HCT116 (cell line): ENCODE measurements around the gene DHRS7B. TPM values are rescaled to one million over a fixed set of nuclear protein-coding genes. Genes with fewer than 3 reads are reported as not detected.

ENCODE experiments used
- ATAC-seq: fragments of 200-7000 bp; cut with Tn5 transposase; 2 replicates; pipeline ENCODE4 v1.9.1; 2020; ENCODE audit warnings: mild to moderate bottlenecking, moderate library complexity
- BruUV-seq: library from RNA; stranded (reverse); fragments of 400-500 nt; replicated peaks from 2 replicates; lab custom pipeline; 2021; lab: Mats Ljungman, UMichigan
- CTCF ChIA-PET: fragments of 300-600 bp; sonication (Branson Sonifier 250); formaldehyde crosslinking; loops from one replicate; lab custom pipeline; 2021; ENCODE audit warnings: antibody characterized with exemption; lab: Charles Lee
- POLR2A ChIA-PET: fragments of 300-600, 350-600 bp; sonication (Branson Sonifier 250); formaldehyde crosslinking; loops from one replicate; lab custom pipeline; 2021; ENCODE audit warnings: antibody characterized with exemption; lab: Charles Lee
- RAD21 ChIA-PET, 2 experiments: fragments of 300-600 bp; sonication (Branson Sonifier 250); formaldehyde crosslinking; loops; one replicate each; lab custom pipeline; 2023; ENCODE audit warnings: low total read pairs in 2 of 2; ENCODE audit not compliant: uncharacterized antibody in 2 of 2, unreplicated experiment in 2 of 2, low non-redundant PET in 1 of 2; lab: Charles Lee
- DNase-seq: peaks from one replicate; pipeline ENCODE4 v3.0.0-alpha.2; 2010; ENCODE audit warnings: low read depth, low spot score
- H2AFZ ChIP-seq: fragments of 200-600 bp; shearing (Covaris generic), sonication (generic); 2 replicates; pipeline ENCODE4 v1.6.1; 2017; ENCODE audit warnings: low read depth, mixed run types, mixed read lengths, antibody characterized with exemption, low read length; ENCODE audit not compliant: poor library complexity, severe bottlenecking
- H3K27ac ChIP-seq: 2 replicates; pipeline ENCODE4 v1.5.1; 2012; ENCODE audit warnings: low read depth, low read length
- H3K27me3 ChIP-seq: fragments of 200-600 bp; sonication (generic); 2 replicates; pipeline ENCODE4 v1.6.1; 2016; ENCODE audit warnings: mixed run types, low read length, mixed read lengths; ENCODE audit not compliant: insufficient read depth
- H3K36me3 ChIP-seq, 2 experiments: fragments of 200-500 bp in 1 of 2; fragments of 200-600 bp in 1 of 2; sonication (Bioruptor generic) in 1 of 2; sonication (generic) in 1 of 2; 2 replicates each; pipeline versions ENCODE4 v1.5.1 to v1.6.1; 2014 to 2016; ENCODE audit warnings: low read length in 2 of 2, inconsistent platforms in 1 of 2, mixed read lengths in 1 of 2, mixed run types in 1 of 2; ENCODE audit not compliant: insufficient read depth in 2 of 2, control insufficient read depth in 1 of 2
- H3K4me1 ChIP-seq, 2 experiments: fragments of 200-600 bp in 1 of 2; sonication (generic) in 1 of 2; 2 replicates each; pipeline versions ENCODE4 v1.5.1 to v1.6.1; 2012 to 2017; ENCODE audit warnings: low read length in 2 of 2, inconsistent platforms in 1 of 2, mild to moderate bottlenecking in 1 of 2, mixed read lengths in 1 of 2, mixed run types in 1 of 2, moderate library complexity in 1 of 2; ENCODE audit not compliant: insufficient read depth in 2 of 2, control insufficient read depth in 1 of 2
- H3K4me2 ChIP-seq: fragments of 200-600 bp; sonication (generic); 2 replicates; pipeline ENCODE4 v1.6.1; 2017; ENCODE audit warnings: mixed run types, low read length, mixed read lengths
- H3K4me3 ChIP-seq, 2 experiments: fragments of 200-600 bp in 1 of 2; sonication (generic) in 1 of 2; replicated peaks in 1 of 2; 2 replicates each; pipeline ENCODE4 v1.5.1; 2011 to 2016; ENCODE audit warnings: low read length in 2 of 2, control low read depth in 1 of 2, low read depth in 1 of 2, mild to moderate bottlenecking in 1 of 2, mixed read lengths in 1 of 2, mixed run types in 1 of 2
- H3K79me2 ChIP-seq: fragments of 200-600 bp; sonication (generic); 2 replicates; pipeline ENCODE4 v1.6.1; 2017; ENCODE audit warnings: mild to moderate bottlenecking, mixed run types, low read length, moderate library complexity, mixed read lengths; ENCODE audit not compliant: insufficient read depth
- H3K9ac ChIP-seq: fragments of 200-600 bp; sonication (generic); 2 replicates; pipeline ENCODE4 v1.6.1; 2016; ENCODE audit warnings: low read length, mixed read lengths
- H3K9me2 ChIP-seq: fragments of 200-600 bp; sonication (generic), shearing (Covaris generic); 2 replicates; pipeline ENCODE4 v1.6.1; 2017; ENCODE audit warnings: mixed run types, mild to moderate bottlenecking, moderate library complexity; ENCODE audit not compliant: insufficient read depth
- H3K9me3 ChIP-seq, 2 experiments: fragments of 200-500 bp in 1 of 2; fragments of 200-600 bp in 1 of 2; sonication (Bioruptor generic) in 1 of 2; sonication (generic) in 1 of 2; 2 replicates each; pipeline ENCODE4 v1.6.1; 2014 to 2017; ENCODE audit warnings: low read length in 2 of 2, mixed read lengths in 2 of 2, inconsistent platforms in 1 of 2, low read depth in 1 of 2, mild to moderate bottlenecking in 1 of 2, mixed run types in 1 of 2, moderate library complexity in 1 of 2; ENCODE audit not compliant: control insufficient read depth in 1 of 2, insufficient read depth in 1 of 2
- H4K20me1 ChIP-seq: fragments of 200-600 bp; sonication (generic), shearing (Covaris generic); 2 replicates; pipeline ENCODE4 v1.6.1; 2017; ENCODE audit warnings: mixed run types, mild to moderate bottlenecking, moderate library complexity; ENCODE audit not compliant: insufficient read depth
- ATF3 ChIP-seq: IDR thresholded peaks from 2 replicates; pipeline ENCODE4 v1.6.1; 2012
- EGR1 ChIP-seq: IDR thresholded peaks from 2 replicates; pipeline ENCODE4 v1.6.1; 2012; ENCODE audit warnings: low read depth
- ELF1 ChIP-seq: IDR thresholded peaks from 2 replicates; pipeline ENCODE4 v1.6.1; 2012; ENCODE audit warnings: low read depth, borderline replicate concordance
- EZH2 ChIP-seq: fragments of 200-600 bp; sonication (generic); IDR thresholded peaks from 2 replicates; pipeline ENCODE4 v1.6.1; 2017; ENCODE audit warnings: antibody characterized with exemption, mixed run types
- EZH2phosphoT487 ChIP-seq: fragments of 200-600 bp; IDR thresholded peaks from 2 replicates; pipeline ENCODE4 v1.6.1; 2018; ENCODE audit warnings: antibody characterized with exemption, borderline replicate concordance
- POLR2AphosphoS5 ChIP-seq: IDR thresholded peaks from 2 replicates; pipeline ENCODE4 v1.6.1; 2011; ENCODE audit warnings: mild to moderate bottlenecking, low read depth, low read length, moderate library complexity
- RAD21 ChIP-seq: IDR thresholded peaks from 2 replicates; pipeline ENCODE4 v1.6.1; 2012; ENCODE audit warnings: low read depth, mild to moderate bottlenecking
- SIN3A ChIP-seq: IDR thresholded peaks from 2 replicates; pipeline ENCODE4 v1.6.1; 2012; ENCODE audit warnings: low read depth
- SRF ChIP-seq: IDR thresholded peaks from 2 replicates; pipeline ENCODE4 v1.6.1; 2012; ENCODE audit warnings: low read depth
- TCF7L2 ChIP-seq: IDR thresholded peaks from 2 replicates; pipeline ENCODE4 v1.7.0; 2011; ENCODE audit warnings: borderline replicate concordance, inconsistent platforms; ENCODE audit not compliant: insufficient read depth, insufficient read length; ENCODE audit errors: extremely low read depth
- YY1 ChIP-seq: IDR thresholded peaks from 2 replicates; pipeline ENCODE4 v1.6.1; 2011; ENCODE audit warnings: low read length, low read depth, moderate library complexity, mild to moderate bottlenecking; ENCODE audit not compliant: insufficient replicate concordance; ENCODE audit errors: extremely low read depth
- ZBTB33 ChIP-seq: IDR thresholded peaks from 2 replicates; pipeline ENCODE4 v1.6.1; 2011; ENCODE audit warnings: mild to moderate bottlenecking, low read length, moderate library complexity; ENCODE audit not compliant: insufficient replicate concordance; ENCODE audit errors: extremely low read depth
- ZNF274 ChIP-seq: fragments of 200-500 bp; sonication (Bioruptor generic); IDR thresholded peaks from 2 replicates; pipeline ENCODE4 v1.6.1; 2014; ENCODE audit warnings: mild to moderate bottlenecking, low read depth, low read length, inconsistent platforms
- intact Hi-C: fragments of 100-400 bp; cut with micrococcal nuclease; formaldehyde crosslinking; loops from 2 replicates; pipeline ENCODE4 v1.10.0; 2022
- total RNA-seq: library from RNA; stranded (reverse); gene quantifications from one replicate; pipeline ENCODE4 v1.2.1, GENCODE V29; 2021; ENCODE audit not compliant: unreplicated experiment
- TF ChIP-seq, protein P1 (sequence below): IDR thresholded peaks from 2 replicates; pipeline ENCODE4 v1.6.1; 2012
- TF ChIP-seq, protein P2 (sequence below), 3 experiments: fragments of 200-600 bp in 1 of 3; sonication (generic) in 1 of 3; IDR thresholded peaks in 2 of 3; conservative IDR thresholded peaks in 1 of 3; 2 replicates each; pipeline ENCODE4 v1.5.1; 2012 to 2017; ENCODE audit warnings: low read depth in 2 of 3, low read length in 2 of 3, antibody characterized with exemption in 1 of 3, borderline replicate concordance in 1 of 3, control low read depth in 1 of 3, mild to moderate bottlenecking in 1 of 3, mixed read lengths in 1 of 3, mixed run types in 1 of 3, moderate library complexity in 1 of 3; ENCODE audit not compliant: insufficient read depth in 1 of 3

Gene DHRS7B
- total RNA-seq, 1 experiment from 2014 or later: 19.6 TPM

DNA sequence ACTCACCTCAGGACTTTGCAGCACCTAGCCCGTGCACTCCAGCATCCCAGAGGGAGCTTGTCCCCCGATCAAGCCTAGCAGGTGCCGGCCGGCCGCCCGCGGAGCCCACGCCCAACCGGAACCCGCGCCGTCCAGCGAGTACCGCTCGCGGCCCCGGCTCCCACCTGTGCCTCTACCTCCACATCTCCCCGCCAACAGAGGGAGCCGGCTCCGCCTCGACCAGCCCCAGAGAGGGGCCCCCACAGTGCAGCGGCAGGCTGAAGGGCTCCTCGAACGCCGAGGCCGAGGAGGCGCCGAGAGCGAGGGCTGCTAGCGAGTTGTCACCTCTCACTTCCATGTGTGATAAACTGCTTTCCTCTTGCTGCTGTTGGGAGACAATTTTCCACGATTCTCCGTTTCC, 41.1 kb upstream of the DHRS7B start:
- intact Hi-C loops: no loop called here
- no peaks in the 10 kb centered on the region for H3K79me2 ChIP-seq
- ChIA-PET CTCF (no interaction called here), POLR2A (no interaction called here), RAD21 (no interaction called here)
- no peaks in the 10 kb centered on the region for H3K27me3 ChIP-seq
- no peak for TF ChIP-seq EZH2phosphoT487
- no peak for TF ChIP-seq EZH2
- TF ChIP-seq TCF7L2: no peak
- TF ChIP-seq, protein P1, sequence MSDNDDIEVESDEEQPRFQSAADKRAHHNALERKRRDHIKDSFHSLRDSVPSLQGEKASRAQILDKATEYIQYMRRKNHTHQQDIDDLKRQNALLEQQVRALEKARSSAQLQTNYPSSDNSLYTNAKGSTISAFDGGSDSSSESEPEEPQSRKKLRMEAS: no peak
- no peak for TF ChIP-seq ATF3
- TF ChIP-seq YY1: no peak
- no peak for TF ChIP-seq ZNF274
- no peak for TF ChIP-seq ELF1
- no peak for TF ChIP-seq ZBTB33
- TF ChIP-seq RAD21: no peak
- TF ChIP-seq POLR2AphosphoS5: no peak
- TF ChIP-seq EGR1: no peak
- TF ChIP-seq SRF: no peak
- TF ChIP-seq, protein P2, sequence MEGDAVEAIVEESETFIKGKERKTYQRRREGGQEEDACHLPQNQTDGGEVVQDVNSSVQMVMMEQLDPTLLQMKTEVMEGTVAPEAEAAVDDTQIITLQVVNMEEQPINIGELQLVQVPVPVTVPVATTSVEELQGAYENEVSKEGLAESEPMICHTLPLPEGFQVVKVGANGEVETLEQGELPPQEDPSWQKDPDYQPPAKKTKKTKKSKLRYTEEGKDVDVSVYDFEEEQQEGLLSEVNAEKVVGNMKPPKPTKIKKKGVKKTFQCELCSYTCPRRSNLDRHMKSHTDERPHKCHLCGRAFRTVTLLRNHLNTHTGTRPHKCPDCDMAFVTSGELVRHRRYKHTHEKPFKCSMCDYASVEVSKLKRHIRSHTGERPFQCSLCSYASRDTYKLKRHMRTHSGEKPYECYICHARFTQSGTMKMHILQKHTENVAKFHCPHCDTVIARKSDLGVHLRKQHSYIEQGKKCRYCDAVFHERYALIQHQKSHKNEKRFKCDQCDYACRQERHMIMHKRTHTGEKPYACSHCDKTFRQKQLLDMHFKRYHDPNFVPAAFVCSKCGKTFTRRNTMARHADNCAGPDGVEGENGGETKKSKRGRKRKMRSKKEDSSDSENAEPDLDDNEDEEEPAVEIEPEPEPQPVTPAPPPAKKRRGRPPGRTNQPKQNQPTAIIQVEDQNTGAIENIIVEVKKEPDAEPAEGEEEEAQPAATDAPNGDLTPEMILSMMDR (IDR thresholded peaks at IDR 0.05 in 2 of 3, conservative IDR thresholded peaks at IDR 0.05 in 1 of 3; ENCODE audit: borderline replicate concordance in 1 of 3, insufficient read depth in 1 of 3, low read depth in 2 of 3, low read length in 2 of 3): no peak
- TF ChIP-seq SIN3A: no peak
- no peak overlapping the region for H3K27ac ChIP-seq
- no peaks in the 10 kb centered on the region for H3K9me2 ChIP-seq
- no peak overlapping the region for H3K9ac ChIP-seq
- ATAC-seq (no peak), DNase-seq (no peak)
- no peaks in the 10 kb centered on the region for H3K9me3 ChIP-seq
- no peak overlapping the region for H2AFZ ChIP-seq
- H4K20me1 ChIP-seq: no peaks in the 10 kb centered on the region
- H3K36me3 ChIP-seq: no peaks in the 10 kb centered on the region
- no peak overlapping the region for H3K4me2 ChIP-seq
- H3K4me1 ChIP-seq: peaks cover 0 to 10% of the 10 kb centered on the region in 2 experiments; a peak in 1 of 4 replicates
- no peak overlapping the region for H3K4me3 ChIP-seq
- BruUV-seq: no TSS peak
